ENCODE results near the gene ELK1.

DNA sequence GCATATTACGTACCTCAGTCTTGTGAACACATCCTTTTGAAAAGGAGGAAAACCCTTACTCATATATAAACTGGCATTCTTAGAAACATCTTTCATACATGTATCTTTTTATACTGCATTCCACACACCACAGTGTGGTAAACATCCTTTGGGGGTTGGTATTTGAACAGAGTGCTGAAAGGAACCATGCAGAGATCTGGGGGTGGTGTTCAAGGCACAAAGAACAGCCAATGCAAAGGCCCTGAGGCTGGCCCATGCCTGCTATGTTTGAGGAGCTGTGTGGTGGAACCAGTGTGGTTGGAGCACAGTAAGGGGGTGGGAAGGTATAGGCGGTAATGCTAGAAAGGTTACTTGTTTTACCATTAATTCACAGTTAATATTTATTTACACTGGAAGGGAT is 2.0 kb downstream of the ELK1 start:
- TF ChIP-seq, protein P1, sequence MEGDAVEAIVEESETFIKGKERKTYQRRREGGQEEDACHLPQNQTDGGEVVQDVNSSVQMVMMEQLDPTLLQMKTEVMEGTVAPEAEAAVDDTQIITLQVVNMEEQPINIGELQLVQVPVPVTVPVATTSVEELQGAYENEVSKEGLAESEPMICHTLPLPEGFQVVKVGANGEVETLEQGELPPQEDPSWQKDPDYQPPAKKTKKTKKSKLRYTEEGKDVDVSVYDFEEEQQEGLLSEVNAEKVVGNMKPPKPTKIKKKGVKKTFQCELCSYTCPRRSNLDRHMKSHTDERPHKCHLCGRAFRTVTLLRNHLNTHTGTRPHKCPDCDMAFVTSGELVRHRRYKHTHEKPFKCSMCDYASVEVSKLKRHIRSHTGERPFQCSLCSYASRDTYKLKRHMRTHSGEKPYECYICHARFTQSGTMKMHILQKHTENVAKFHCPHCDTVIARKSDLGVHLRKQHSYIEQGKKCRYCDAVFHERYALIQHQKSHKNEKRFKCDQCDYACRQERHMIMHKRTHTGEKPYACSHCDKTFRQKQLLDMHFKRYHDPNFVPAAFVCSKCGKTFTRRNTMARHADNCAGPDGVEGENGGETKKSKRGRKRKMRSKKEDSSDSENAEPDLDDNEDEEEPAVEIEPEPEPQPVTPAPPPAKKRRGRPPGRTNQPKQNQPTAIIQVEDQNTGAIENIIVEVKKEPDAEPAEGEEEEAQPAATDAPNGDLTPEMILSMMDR (IDR thresholded peaks at IDR 0.05) = no peak
- TF ChIP-seq POLR2A (IDR thresholded peaks at IDR 0.05) (no peak), POLR2AphosphoS5 (IDR thresholded peaks at IDR 0.05) (no peak)
